ENCODE data around the gene ANKRD6. TPM values are rescaled to one million over a fixed set of nuclear protein-coding genes. Genes with fewer than 3 reads are reported as not detected.

Gene ANKRD6
- total and polyA plus RNA-seq, 7 experiments from 2014 or later, result 0.71 to 6.6 (median 3.3) TPM

DNA sequence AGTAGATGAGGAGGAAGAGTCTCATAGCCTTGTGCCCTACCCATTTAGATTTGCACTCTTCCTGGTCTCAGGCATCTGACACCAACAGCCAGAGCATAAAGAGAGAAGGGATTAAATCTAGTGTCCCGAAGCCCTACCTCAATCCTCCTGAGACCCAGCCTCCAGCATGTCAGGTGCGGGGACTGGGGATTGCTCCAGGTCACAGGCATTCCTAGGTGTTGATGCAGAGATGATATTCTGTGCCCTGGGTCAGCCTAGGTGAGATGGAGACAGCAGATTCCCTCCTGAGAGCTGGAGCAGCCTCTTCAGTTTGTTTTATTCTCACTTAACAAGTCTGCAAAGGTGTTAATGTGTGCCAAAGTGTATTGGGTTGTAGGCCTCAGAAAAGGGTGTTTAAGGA, 89.8 kb downstream of the ANKRD6 start:
- intact Hi-C loops (cut with micrococcal nuclease), result no loop called here
- H3K36me3 Mint-ChIP-seq, result no peaks in the 10 kb centered on the region
- no peak overlapping the region for H3K27ac Mint-ChIP-seq
- H3K4me1 Mint-ChIP-seq, result peaks cover 0 to 4% (median 0%) of the 10 kb centered on the region in 7 donors
- H3K4me1 ChIP-seq (ENCODE audit: control insufficient read depth in 2 of 2, insufficient read depth in 2 of 2, low read length in 2 of 2), result no peaks in the 10 kb centered on the region
- no peaks in the 10 kb centered on the region for H3K27me3 ChIP-seq (ENCODE audit: control insufficient read depth in 2 of 2, insufficient read depth in 2 of 2, low read length in 2 of 2)
- no peak overlapping the region for H3K27ac ChIP-seq (ENCODE audit: low read depth, low read length)
- no peaks in the 10 kb centered on the region for H3K9me3 ChIP-seq (ENCODE audit: control insufficient read depth in 2 of 3, low read length in 3 of 3)
- H3K36me3 ChIP-seq (ENCODE audit: control insufficient read depth in 2 of 3, insufficient read depth in 3 of 3, low read length in 3 of 3), result no peaks in the 10 kb centered on the region
- ATAC-seq (no peak), DNase-seq (no peak)
- no peaks in the 10 kb centered on the region for H3K9me3 Mint-ChIP-seq
- H3K4me3 Mint-ChIP-seq, result no peak overlapping the region
- ChIA-PET POLR2A (interaction anchor here (0.6 kb wide), 1 partner anchor 546 kb away, joined by 7 read pairs; no protein-coding TSS in a partner anchor), CTCF (no interaction called here)
- no peak overlapping the region for H3K4me3 ChIP-seq (ENCODE audit: low read length)
- H3K27me3 Mint-ChIP-seq, result peaks cover 0 to 4% (median 0%) of the 10 kb centered on the region in 5 donors

DNA sequence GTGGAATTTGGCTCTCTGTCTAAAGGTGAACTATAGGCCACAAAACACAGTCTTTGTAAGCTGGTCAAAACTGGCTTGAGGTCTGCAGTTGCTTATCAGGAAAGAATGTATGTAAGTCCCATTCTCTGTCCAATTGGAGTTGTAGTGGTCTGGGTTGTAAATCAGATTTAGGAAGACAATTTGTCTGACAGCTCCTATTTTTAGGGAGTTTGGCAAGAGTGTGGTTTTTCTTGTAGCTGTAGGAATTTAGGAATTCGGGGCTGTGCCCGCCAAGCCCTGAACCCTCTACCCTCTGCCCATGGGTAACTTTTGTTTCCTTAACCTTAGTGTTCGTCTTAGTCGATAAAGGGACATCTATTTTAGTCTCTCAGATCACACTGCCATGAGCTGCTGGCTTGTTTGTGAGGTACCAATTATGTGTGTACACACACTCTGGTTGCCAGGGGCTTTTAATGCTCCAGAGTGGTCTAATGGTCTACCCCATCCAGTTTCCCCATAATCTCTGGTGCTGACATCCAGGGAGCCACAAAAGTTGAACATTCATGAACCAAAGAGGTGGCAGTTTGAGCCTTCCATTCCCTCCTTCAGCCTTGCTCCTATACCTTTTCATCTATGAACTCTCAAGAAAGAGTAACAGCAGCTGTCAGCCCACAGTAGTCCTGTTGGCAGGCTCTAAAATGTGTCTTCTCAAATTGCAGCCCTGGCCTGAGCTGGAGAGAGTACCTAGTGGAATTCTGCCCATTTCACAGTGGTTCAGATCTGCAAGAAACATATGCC, 93.0 kb downstream of the ANKRD6 start:
- H3K9me3 ChIP-seq (ENCODE audit: control insufficient read depth in 2 of 3, low read length in 3 of 3), result no peaks in the 10 kb centered on the region
- ATAC-seq (no peak), DNase-seq (no peak)
- Mint-ChIP-seq H3K9me3 (no peaks in the 10 kb centered on the region), H3K4me3 (no peak overlapping the region), H3K36me3 (peaks cover 0 to 4% (median 0%) of the 10 kb centered on the region in 5 donors), H3K27me3 (peaks cover 0 to 4% (median 0%) of the 10 kb centered on the region in 5 donors), H3K27ac (no peak overlapping the region), H3K4me1 (peaks cover 0 to 4% (median 0%) of the 10 kb centered on the region in 7 donors)
- H3K4me3 ChIP-seq (ENCODE audit: low read length), result no peak overlapping the region
- intact Hi-C loops (cut with micrococcal nuclease), result no loop called here
- no peaks in the 10 kb centered on the region for H3K27me3 ChIP-seq (ENCODE audit: control insufficient read depth in 2 of 2, insufficient read depth in 2 of 2, low read length in 2 of 2)
- ChIA-PET CTCF (no interaction called here), POLR2A (no interaction called here)
- no peaks in the 10 kb centered on the region for H3K4me1 ChIP-seq (ENCODE audit: control insufficient read depth in 2 of 2, insufficient read depth in 2 of 2, low read length in 2 of 2)
- H3K36me3 ChIP-seq (ENCODE audit: control insufficient read depth in 2 of 3, insufficient read depth in 3 of 3, low read length in 3 of 3), result no peaks in the 10 kb centered on the region
- no peak overlapping the region for H3K27ac ChIP-seq (ENCODE audit: low read depth, low read length)

DNA sequence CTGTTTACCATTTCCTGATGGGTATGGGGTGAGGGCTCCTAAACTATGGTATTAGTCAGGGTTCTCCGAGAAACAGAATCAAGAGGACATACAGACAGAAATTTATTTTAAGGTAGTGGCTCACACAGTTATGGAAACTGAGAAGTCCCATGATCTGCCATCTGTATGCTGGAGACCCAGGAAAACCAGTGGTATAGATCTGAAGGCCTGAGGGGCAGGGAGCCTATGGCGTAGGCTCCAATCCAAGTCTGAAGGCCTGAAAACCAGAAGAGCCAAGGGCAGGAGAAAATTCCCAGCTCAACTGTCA, 93.6 kb downstream of the ANKRD6 start:
- no peak overlapping the region for H3K27ac ChIP-seq (ENCODE audit: low read depth, low read length)
- Mint-ChIP-seq H3K9me3 (no peaks in the 10 kb centered on the region), H3K4me3 (no peak overlapping the region), H3K27me3 (peaks cover 0 to 4% (median 0%) of the 10 kb centered on the region in 5 donors), H3K27ac (no peak overlapping the region), H3K4me1 (peaks cover 0 to 3% (median 0%) of the 10 kb centered on the region in 7 donors), H3K36me3 (peaks cover 0 to 7% (median 0%) of the 10 kb centered on the region in 5 donors)
- intact Hi-C loops (cut with micrococcal nuclease), result no loop called here
- ATAC-seq (no peak), DNase-seq (no peak)
- no peaks in the 10 kb centered on the region for H3K4me1 ChIP-seq (ENCODE audit: control insufficient read depth in 2 of 2, insufficient read depth in 2 of 2, low read length in 2 of 2)
- H3K36me3 ChIP-seq (ENCODE audit: control insufficient read depth in 2 of 3, insufficient read depth in 3 of 3, low read length in 3 of 3), result no peaks in the 10 kb centered on the region
- no peak overlapping the region for H3K4me3 ChIP-seq (ENCODE audit: low read length)
- CTCF ChIA-PET, result no interaction called here
- H3K9me3 ChIP-seq (ENCODE audit: control insufficient read depth in 2 of 3, low read length in 3 of 3), result no peaks in the 10 kb centered on the region
- POLR2A ChIA-PET, result no interaction called here
- H3K27me3 ChIP-seq (ENCODE audit: control insufficient read depth in 2 of 2, insufficient read depth in 2 of 2, low read length in 2 of 2), result no peaks in the 10 kb centered on the region

DNA sequence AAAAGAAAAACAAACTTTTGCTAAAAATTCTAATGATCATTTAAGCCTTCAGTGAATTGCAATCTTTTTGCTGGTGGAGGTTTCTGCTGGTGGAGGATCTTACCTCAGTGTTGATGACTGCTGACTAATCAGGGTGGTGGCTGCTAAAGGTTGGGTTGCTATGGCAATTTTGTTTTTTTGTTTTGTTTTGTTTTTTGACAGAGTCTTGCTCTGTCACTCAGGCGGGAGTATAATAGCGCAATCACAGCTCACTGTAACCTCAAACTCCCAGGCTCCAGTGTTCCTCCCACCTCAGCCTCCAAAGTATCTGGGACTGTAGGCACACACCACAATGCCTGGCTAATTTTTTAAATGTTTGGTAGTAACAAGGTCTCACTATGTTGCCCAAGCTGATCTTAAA, 94.7 kb downstream of the ANKRD6 start:
- H3K27me3 ChIP-seq (ENCODE audit: control insufficient read depth in 2 of 2, insufficient read depth in 2 of 2, low read length in 2 of 2), result no peaks in the 10 kb centered on the region
- peak; percentile 60 for ATAC-seq
- intact Hi-C loops (cut with micrococcal nuclease), result loop anchor here in 1 of 2 donors (1.0 kb wide), 1 partner anchor 30 kb away; no protein-coding TSS in a partner anchor
- CTCF ChIA-PET, result interaction anchor here (0.7 to 0.8 kb wide), 2 partner anchors 489 to 516 kb away, joined by 3 read pairs; no protein-coding TSS in a partner anchor
- DNase-seq, result no peak
- no peak overlapping the region for H3K4me3 Mint-ChIP-seq
- H3K36me3 ChIP-seq (ENCODE audit: control insufficient read depth in 2 of 3, insufficient read depth in 3 of 3, low read length in 3 of 3), result no peaks in the 10 kb centered on the region
- no peak overlapping the region for H3K27ac ChIP-seq (ENCODE audit: low read depth, low read length)
- H3K27me3 Mint-ChIP-seq, result no peaks in the 10 kb centered on the region
- H3K9me3 Mint-ChIP-seq, result no peaks in the 10 kb centered on the region
- peak overlapping the region in 1 of 9 donors; percentile 24 for H3K27ac Mint-ChIP-seq
- no peak overlapping the region for H3K4me3 ChIP-seq (ENCODE audit: low read length)
- H3K4me1 ChIP-seq (ENCODE audit: control insufficient read depth in 2 of 2, insufficient read depth in 2 of 2, low read length in 2 of 2), result no peaks in the 10 kb centered on the region
- peaks cover 0 to 3% (median 0%) of the 10 kb centered on the region in 7 donors for H3K4me1 Mint-ChIP-seq
- no peaks in the 10 kb centered on the region for H3K9me3 ChIP-seq (ENCODE audit: control insufficient read depth in 2 of 3, low read length in 3 of 3)
- peaks cover 0 to 9% (median 0%) of the 10 kb centered on the region in 5 donors for H3K36me3 Mint-ChIP-seq
- POLR2A ChIA-PET, result no interaction called here

DNA sequence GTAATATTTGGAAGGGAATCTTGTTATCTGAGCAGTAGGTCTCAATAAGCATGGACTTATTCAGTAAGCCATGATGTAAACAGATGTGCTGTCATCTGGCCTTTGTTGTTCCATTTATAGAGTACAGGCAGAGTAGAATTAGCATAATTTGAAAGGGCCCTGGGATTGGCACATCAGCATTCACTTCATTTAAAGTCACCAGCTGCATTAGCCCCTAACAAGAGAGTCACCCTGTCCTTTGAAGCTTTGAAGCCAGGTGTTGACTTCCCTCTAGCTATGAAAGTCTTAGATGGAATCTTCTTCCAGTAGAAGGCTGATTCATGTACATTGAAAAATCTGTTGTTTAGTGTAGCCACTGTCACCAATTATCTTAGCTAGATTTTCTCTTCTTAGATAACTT, 95.9 kb downstream of the ANKRD6 start:
- no peaks in the 10 kb centered on the region for H3K4me1 ChIP-seq (ENCODE audit: control insufficient read depth in 2 of 2, insufficient read depth in 2 of 2, low read length in 2 of 2)
- H3K27ac Mint-ChIP-seq, result no peak overlapping the region
- no peaks in the 10 kb centered on the region for H3K27me3 ChIP-seq (ENCODE audit: control insufficient read depth in 2 of 2, insufficient read depth in 2 of 2, low read length in 2 of 2)
- H3K4me3 Mint-ChIP-seq, result no peak overlapping the region
- H3K4me1 Mint-ChIP-seq, result peaks cover 0 to 3% (median 0%) of the 10 kb centered on the region in 7 donors
- no peaks in the 10 kb centered on the region for H3K9me3 Mint-ChIP-seq
- intact Hi-C loops (cut with micrococcal nuclease), result no loop called here
- ATAC-seq, result no peak
- H3K9me3 ChIP-seq (ENCODE audit: control insufficient read depth in 2 of 3, low read length in 3 of 3), result no peaks in the 10 kb centered on the region
- no peak for DNase-seq
- no peak overlapping the region for H3K27ac ChIP-seq (ENCODE audit: low read depth, low read length)
- H3K4me3 ChIP-seq (ENCODE audit: low read length), result no peak overlapping the region
- POLR2A ChIA-PET, result no interaction called here
- H3K27me3 Mint-ChIP-seq, result peaks cover 0 to 3% (median 0%) of the 10 kb centered on the region in 5 donors
- CTCF ChIA-PET, result no interaction called here
- H3K36me3 Mint-ChIP-seq, result peaks cover 0 to 9% (median 0%) of the 10 kb centered on the region in 5 donors
- H3K36me3 ChIP-seq (ENCODE audit: control insufficient read depth in 2 of 3, insufficient read depth in 3 of 3, low read length in 3 of 3), result no peaks in the 10 kb centered on the region

DNA sequence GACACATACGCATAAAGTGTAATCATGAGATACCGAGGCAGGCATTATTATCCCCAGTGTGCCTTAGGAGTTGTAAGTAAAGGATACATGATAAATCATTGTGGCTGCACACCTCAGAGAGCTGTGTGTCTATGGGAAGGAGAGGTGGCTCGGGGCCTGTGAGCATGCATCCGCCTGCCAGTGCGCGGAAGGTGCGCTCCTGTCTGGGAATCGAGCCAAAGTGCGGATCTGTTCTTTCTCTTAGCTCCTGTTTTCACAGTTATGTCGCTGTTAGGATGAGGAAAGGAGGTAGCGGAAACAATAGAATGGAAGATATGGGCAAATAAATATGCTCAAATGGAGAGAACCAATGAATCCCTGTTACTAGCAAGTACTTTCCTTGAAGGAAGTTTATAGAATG, 98.0 kb downstream of the ANKRD6 start:
- Histone ChIP-seq H3K27me3 (ENCODE audit: control insufficient read depth in 2 of 2, insufficient read depth in 2 of 2, low read length in 2 of 2) (no peaks in the 10 kb centered on the region), H3K27ac (ENCODE audit: low read depth, low read length) (no peak overlapping the region), H3K9me3 (ENCODE audit: control insufficient read depth in 2 of 3, low read length in 3 of 3) (no peaks in the 10 kb centered on the region), H3K36me3 (ENCODE audit: control insufficient read depth in 2 of 3, insufficient read depth in 3 of 3, low read length in 3 of 3) (no peaks in the 10 kb centered on the region), H3K4me1 (ENCODE audit: control insufficient read depth in 2 of 2, insufficient read depth in 2 of 2, low read length in 2 of 2) (no peaks in the 10 kb centered on the region), H3K4me3 (ENCODE audit: low read length) (no peak overlapping the region)
- ChIA-PET CTCF (no interaction called here), POLR2A (no interaction called here)
- no peak for ATAC-seq
- H3K36me3 Mint-ChIP-seq, result peaks cover 0 to 9% (median 0%) of the 10 kb centered on the region in 5 donors
- intact Hi-C loops (cut with micrococcal nuclease), result no loop called here
- H3K9me3 Mint-ChIP-seq, result no peaks in the 10 kb centered on the region
- DNase-seq, result no peak
- H3K4me1 Mint-ChIP-seq, result peaks cover 0 to 3% (median 0%) of the 10 kb centered on the region in 7 donors
- H3K27ac Mint-ChIP-seq, result no peak overlapping the region
- no peak overlapping the region for H3K4me3 Mint-ChIP-seq
- H3K27me3 Mint-ChIP-seq, result peaks cover 0 to 5% (median 0%) of the 10 kb centered on the region in 5 donors

DNA sequence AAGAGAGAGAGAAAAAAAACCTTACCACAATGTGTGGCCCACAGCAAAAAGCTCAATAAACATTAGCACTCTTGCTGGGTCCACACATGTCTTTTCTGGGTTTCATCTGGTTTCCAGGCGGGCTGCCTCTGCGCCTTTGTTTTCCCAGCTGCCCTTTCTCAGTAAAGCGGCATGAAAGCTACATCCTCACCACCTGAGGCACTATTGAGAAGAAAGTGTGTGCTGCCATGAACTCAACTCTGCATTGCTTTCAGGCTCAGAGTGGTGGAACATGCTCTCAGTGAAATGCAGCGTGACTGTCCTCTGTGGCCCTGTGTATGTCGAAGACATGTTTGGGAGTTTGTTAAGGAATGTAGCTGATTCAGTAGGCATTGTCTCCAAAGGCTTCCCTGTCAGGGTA, 103.3 kb downstream of the ANKRD6 start:
- Histone ChIP-seq H3K27ac (ENCODE audit: low read depth, low read length) (no peak overlapping the region), H3K4me3 (ENCODE audit: low read length) (no peak overlapping the region), H3K4me1 (ENCODE audit: control insufficient read depth in 2 of 2, insufficient read depth in 2 of 2, low read length in 2 of 2) (no peaks in the 10 kb centered on the region), H3K9me3 (ENCODE audit: control insufficient read depth in 2 of 3, low read length in 3 of 3) (no peaks in the 10 kb centered on the region), H3K36me3 (ENCODE audit: control insufficient read depth in 2 of 3, insufficient read depth in 3 of 3, low read length in 3 of 3) (no peaks in the 10 kb centered on the region), H3K27me3 (ENCODE audit: control insufficient read depth in 2 of 2, insufficient read depth in 2 of 2, low read length in 2 of 2) (no peaks in the 10 kb centered on the region)
- intact Hi-C loops (cut with micrococcal nuclease), result no loop called here
- no peaks in the 10 kb centered on the region for H3K4me1 Mint-ChIP-seq
- H3K36me3 Mint-ChIP-seq, result peaks cover 0 to 9% (median 0%) of the 10 kb centered on the region in 5 donors
- peaks cover 0 to 23% (median 0%) of the 10 kb centered on the region in 5 donors for H3K27me3 Mint-ChIP-seq
- ChIA-PET CTCF (no interaction called here), POLR2A (no interaction called here)
- no peak overlapping the region for H3K4me3 Mint-ChIP-seq
- H3K9me3 Mint-ChIP-seq, result no peaks in the 10 kb centered on the region
- ATAC-seq (no peak), DNase-seq (no peak)
- no peak overlapping the region for H3K27ac Mint-ChIP-seq

All from naive thymus-derived CD4-positive, alpha-beta T cell (primary cell).